NCI-H526 (cell line): ENCODE results near the gene VCY.
"Not testable (repeated sequence)": the region's sequence is repeated elsewhere in the genome, so short reads cannot be mapped to it uniquely, and the experiment has no call there.

Experiments
- DNase-seq, 2 experiments: peaks; one replicate each; lab custom pipeline; 2025; lab: John Stamatoyannopoulos, UW

Gene VCY

GRCh38 chrY:13986373-13986772 lies at the start of gene VCY:
Gene VCY, minus strand, starts transcription at chrY:13986473. Its CDS starts 33 bp downstream, at chrY:13986440.
- DNase-seq: not testable (repeated sequence)

- not testable (repeated sequence) for DNase-seq
Measured at GRCh38 chrY:14030395-14030794, 44.1 kb upstream of the VCY start.

GRCh38 chrY:14011916-14012315 lies 25.6 kb upstream of the VCY start:
- not testable (repeated sequence) for DNase-seq

GRCh38 chrY:13942406-13942805 lies 43.9 kb downstream of the VCY start:
- not testable (repeated sequence) for DNase-seq
